8988T (cell line): Measurements from ENCODE around the gene ABHD11.
"Not testable (repeated sequence)": the region's sequence is repeated elsewhere in the genome, so short reads cannot be mapped to it uniquely, and the experiment has no call there.

ENCODE experiments used
- DNase-seq: peaks from one replicate; pipeline ENCODE4 v3.0.0; 2011

ABHD11 gene

GRCh38 chr7:73738612-73739386 is at the start of gene ABHD11:
TSS of gene ABHD11 (minus strand) at chr7:73738802. CDS start at chr7:73738770, 32 bp downstream.
- peak; percentile 89 for DNase-seq

- not testable (repeated sequence) for DNase-seq
These were observed 49.1 kb upstream of the ABHD11 start for GRCh38 chr7:73787786-73788048.

- no peak for DNase-seq
These were observed 48.0 kb upstream of the ABHD11 start for GRCh38 chr7:73786588-73786987.

- no peak for DNase-seq
These were observed 40.9 kb upstream of the ABHD11 start for GRCh38 chr7:73779517-73779916.

GRCh38 chr7:73778801-73779389 is 40.3 kb upstream of the ABHD11 start:
- DNase-seq: no peak

GRCh38 chr7:73774923-73775322 is 36.3 kb upstream of the ABHD11 start:
- DNase-seq: no peak

GRCh38 chr7:73773700-73774517 is 35.3 kb upstream of the ABHD11 start:
- DNase-seq: no peak

- no peak for DNase-seq
These were observed 32.5 kb upstream of the ABHD11 start for GRCh38 chr7:73770860-73771670.

GRCh38 chr7:73770002-73770859 is 31.6 kb upstream of the ABHD11 start, which contains the start of gene CLDN3:
TSS of gene CLDN3 (minus strand) at chr7:73770270. CDS start at chr7:73770049, 221 bp downstream.
- DNase-seq: peak; percentile 47

- no peak for DNase-seq
These were observed 30.9 kb upstream of the ABHD11 start for GRCh38 chr7:73769481-73770001.

GRCh38 chr7:73768641-73769480 is 30.3 kb upstream of the ABHD11 start:
- no peak for DNase-seq

GRCh38 chr7:73766556-73767229 is 28.1 kb upstream of the ABHD11 start:
- DNase-seq: no peak

- DNase-seq: no peak
These were observed 24.0 kb upstream of the ABHD11 start for GRCh38 chr7:73762659-73762999.

- DNase-seq: no peak
These were observed 23.5 kb upstream of the ABHD11 start for GRCh38 chr7:73761854-73762658.

- no peak for DNase-seq
These were observed 20.1 kb upstream of the ABHD11 start for GRCh38 chr7:73758581-73759138.

GRCh38 chr7:73749931-73750776 is 11.6 kb upstream of the ABHD11 start:
- no peak for DNase-seq

GRCh38 chr7:73746378-73746777 is 7.8 kb upstream of the ABHD11 start:
- no peak for DNase-seq
